SK-N-SH (cell line): ENCODE data around the gene SPEF2. TPM values are rescaled to one million over a fixed set of nuclear protein-coding genes. Genes with fewer than 3 reads are reported as not detected.

Experiments used
- CTCF ChIA-PET: fragments of 300-600, 350-600 bp; formaldehyde crosslinking; extraction: SDS; loops from one replicate; lab custom pipeline; 2021; lab: Yijun Ruan, JAX
- POLR2A ChIA-PET: fragments of 350-600 bp; sonication (Branson Sonifier 250); formaldehyde crosslinking; extraction: SDS; loops from one replicate; lab custom pipeline; 2020; ENCODE audit warnings: antibody characterized with exemption, inconsistent platforms; lab: Yijun Ruan, JAX
- DNase-seq: peaks from one replicate; pipeline ENCODE4 v3.0.0; 2012
- H2AFZ ChIP-seq: fragments of 200-600 bp; sonication (generic); 2 replicates; pipeline ENCODE4 v1.8.1; 2016; ENCODE audit warnings: antibody characterized with exemption, mild to moderate bottlenecking, low read depth
- H3F3A ChIP-seq: fragments of 200-600 bp; sonication (generic); replicated peaks from 2 replicates; pipeline ENCODE3; 2016; ENCODE audit warnings: antibody characterized with exemption, mild to moderate bottlenecking; ENCODE audit not compliant: insufficient read depth
- H3K27ac ChIP-seq, 2 experiments: fragments of 200-500 bp in 1 of 2; fragments of 200-600 bp in 1 of 2; sonication (Bioruptor generic) in 1 of 2; sonication (generic), shearing (Covaris generic) in 1 of 2; 2 replicates each; pipeline versions ENCODE4 v1.5.1 to v1.6.1; 2014 to 2016; ENCODE audit warnings: low read depth in 2 of 2, inconsistent platforms in 1 of 2, low read length in 1 of 2, mild to moderate bottlenecking in 1 of 2, mixed read lengths in 1 of 2
- H3K27me3 ChIP-seq: fragments of 200-600 bp; sonication (generic), shearing (Covaris generic); 2 replicates; pipeline ENCODE4 v1.6.1; 2016; ENCODE audit warnings: mixed run types; ENCODE audit not compliant: insufficient read depth
- H3K36me3 ChIP-seq, 2 experiments: fragments of 200-500 bp in 1 of 2; fragments of 200-600 bp in 1 of 2; sonication (Bioruptor generic) in 1 of 2; sonication (generic) in 1 of 2; replicated peaks in 1 of 2; 2 replicates each; pipeline versions ENCODE3 to v1.5.1; 2014 to 2016; ENCODE audit warnings: low read length in 1 of 2, mild to moderate bottlenecking in 1 of 2; ENCODE audit not compliant: insufficient read depth in 2 of 2, control insufficient read depth in 1 of 2
- H3K4me1 ChIP-seq, 2 experiments: fragments of 200-500 bp in 1 of 2; fragments of 200-600 bp in 1 of 2; sonication (Bioruptor generic) in 1 of 2; sonication (generic), shearing (Covaris generic) in 1 of 2; 2 replicates each; pipeline versions ENCODE4 v1.5.1 to v1.6.1; 2014 to 2016; ENCODE audit warnings: low read depth in 1 of 2, low read length in 1 of 2, mixed run types in 1 of 2; ENCODE audit not compliant: insufficient read depth in 2 of 2, control insufficient read depth in 1 of 2
- H3K4me2 ChIP-seq: fragments of 200-600 bp; sonication (generic), shearing (Covaris generic); 2 replicates; pipeline ENCODE4 v1.6.1; 2017; ENCODE audit warnings: mixed run types
- H3K4me3 ChIP-seq, 2 experiments: fragments of 200-500 bp in 1 of 2; fragments of 200-600 bp in 1 of 2; sonication (Bioruptor generic) in 1 of 2; sonication (generic), shearing (Covaris generic) in 1 of 2; 2 replicates each; pipeline versions ENCODE4 v1.5.1 to v1.8.1; 2014 to 2016; ENCODE audit warnings: low read depth in 2 of 2, inconsistent platforms in 1 of 2, low read length in 1 of 2, mild to moderate bottlenecking in 1 of 2, mixed read lengths in 1 of 2, moderate library complexity in 1 of 2
- H3K79me2 ChIP-seq: fragments of 200-600 bp; sonication (generic); 2 replicates; pipeline ENCODE4 v1.8.1; 2017; ENCODE audit warnings: mild to moderate bottlenecking; ENCODE audit not compliant: insufficient read depth
- H3K9ac ChIP-seq: fragments of 200-600 bp; sonication (generic); 2 replicates; pipeline ENCODE4 v1.6.1; 2017; ENCODE audit warnings: mixed run types
- H3K9me2 ChIP-seq: fragments of 200-600 bp; sonication (generic); 2 replicates; pipeline ENCODE4 v1.6.1; 2017; ENCODE audit warnings: mixed run types
- H3K9me3 ChIP-seq: fragments of 200-600 bp; sonication (generic); 2 replicates; pipeline ENCODE4 v1.6.1; 2017; ENCODE audit warnings: mixed run types, mild to moderate bottlenecking, moderate library complexity
- H4K20me1 ChIP-seq: fragments of 200-600 bp; sonication (generic); 2 replicates; pipeline ENCODE4 v1.6.1; 2017; ENCODE audit warnings: mild to moderate bottlenecking, mixed run types; ENCODE audit not compliant: insufficient read depth
- CTCF ChIP-seq: fragments of 200-600 bp; sonication (generic); IDR thresholded peaks from 2 replicates; pipeline ENCODE4 v1.6.1; 2017; ENCODE audit warnings: antibody characterized with exemption, mild to moderate bottlenecking, moderate library complexity
- EZH2phosphoT487 ChIP-seq: fragments of 200-600 bp; sonication (generic); IDR thresholded peaks from 2 replicates; pipeline ENCODE4 v1.6.1; 2017; ENCODE audit warnings: low read depth, mixed run types, mild to moderate bottlenecking, antibody characterized with exemption, moderate library complexity, borderline replicate concordance
- FOXJ3 ChIP-seq: sonication (generic); formaldehyde crosslinking; IDR thresholded peaks from 2 replicates; pipeline ENCODE4 v1.5.1; 2020; ENCODE audit warnings: mild to moderate bottlenecking, missing genetic modification reagents
- FOXM1 ChIP-seq: IDR thresholded peaks from 2 replicates; pipeline ENCODE4 v1.4.0; 2012; ENCODE audit warnings: low read depth, mild to moderate bottlenecking
- GABPA ChIP-seq: IDR thresholded peaks from 2 replicates; pipeline ENCODE4 v1.4.0; 2012; ENCODE audit warnings: low read depth, mild to moderate bottlenecking
- IRF3 ChIP-seq: fragments of 150-350 bp; IDR thresholded peaks from 2 replicates; pipeline ENCODE4 v1.6.1; 2016; ENCODE audit warnings: mild to moderate bottlenecking, low read depth, low read length
- JUND ChIP-seq: IDR thresholded peaks from 2 replicates; pipeline ENCODE4 v1.4.0; 2012
- MXI1 ChIP-seq: IDR thresholded peaks from 2 replicates; pipeline ENCODE4 v1.6.1; 2012; ENCODE audit warnings: mild to moderate bottlenecking, low read depth, low read length, improper control_type of control experiment
- NRF1 ChIP-seq: IDR thresholded peaks from 2 replicates; pipeline ENCODE4 v1.6.1; 2012; ENCODE audit warnings: low read depth, mild to moderate bottlenecking, low read length
- RCOR1 ChIP-seq: fragments of 150-350 bp; IDR thresholded peaks from 2 replicates; pipeline ENCODE4 v1.6.1; 2017; ENCODE audit warnings: antibody characterized with exemption, low read length
- RXRA ChIP-seq: IDR thresholded peaks from 2 replicates; pipeline ENCODE4 v1.4.0; 2012; ENCODE audit warnings: low read depth, mild to moderate bottlenecking, borderline replicate concordance
- SIN3A ChIP-seq: IDR thresholded peaks from 2 replicates; pipeline ENCODE4 v1.6.1; 2012; ENCODE audit warnings: low read depth, mild to moderate bottlenecking, low read length, moderate library complexity, borderline replicate concordance
- TAF1 ChIP-seq: IDR thresholded peaks from 2 replicates; pipeline ENCODE4 v1.6.1; 2012; ENCODE audit warnings: low read depth, mild to moderate bottlenecking, low read length, moderate library complexity, borderline replicate concordance
- TCF12 ChIP-seq: IDR thresholded peaks from 2 replicates; pipeline ENCODE4 v1.4.0; 2012
- TEAD4 ChIP-seq: IDR thresholded peaks from 2 replicates; pipeline ENCODE4 v1.4.0; 2012; ENCODE audit warnings: mild to moderate bottlenecking, borderline replicate concordance; ENCODE audit not compliant: insufficient read depth
- USF1 ChIP-seq: IDR thresholded peaks from 2 replicates; pipeline ENCODE4 v1.4.0; 2012; ENCODE audit warnings: low read depth, borderline replicate concordance
- USF2 ChIP-seq: fragments of 150-350 bp; IDR thresholded peaks from 2 replicates; pipeline ENCODE4 v1.6.1; 2017; ENCODE audit warnings: antibody characterized with exemption, low read length, low read depth, borderline replicate concordance
- WGBS: methylation state at CpG from one replicate; pipeline ENCODE4 v1.1.6; 2017; ENCODE audit warnings: low lambda C conversion rate; 5-methylcytosine and 5-hydroxymethylcytosine counted together
- polyA plus RNA-seq, 3 experiments: library from polyadenylated mRNA; depleted of rRNA; stranded (reverse); fragments of >200 nt; gene quantifications; 2 replicates each; pipeline ENCODE4 v1.2.3, GENCODE V29; 2012
- TF ChIP-seq, protein P1 (sequence below): IDR thresholded peaks from 2 replicates; pipeline ENCODE4 v1.4.0; 2012; ENCODE audit warnings: low read depth

SPEF2 gene
- polyA plus RNA-seq, 1 of the 3 experiments (the other 2 are of a cell fraction) = 1.6 TPM

GRCh38 chr5:35608881-35609779, 8.5 kb upstream of the SPEF2 start:
- Histone ChIP-seq H2AFZ (no peak overlapping the region), H3K9me2 (0 out of 2 replicates have a peak, but pooled peaks cover 4% of the 10 kb centered on the region), H3K4me1 (no peaks in the 10 kb centered on the region), H3K27me3 (no peaks in the 10 kb centered on the region), H4K20me1 (no peaks in the 10 kb centered on the region), H3K9me3 (no peaks in the 10 kb centered on the region), H3K27ac (no peak overlapping the region), H3K4me3 (no peak overlapping the region), H3K36me3 (no peaks in the 10 kb centered on the region), H3K4me2 (no peak overlapping the region), H3F3A (no peaks in the 10 kb centered on the region), H3K9ac (no peak overlapping the region)
- POLR2A ChIA-PET = no interaction called here
- DNase-seq = no peak
- 25% methylated on average over 5 of the region's 5 CpGs for WGBS
- no peak for TF ChIP-seq USF1
- TF ChIP-seq, all 33 proteins: peak for 0
- H3K79me2 ChIP-seq = no peaks in the 10 kb centered on the region
- CTCF ChIA-PET = no interaction called here

DNA sequence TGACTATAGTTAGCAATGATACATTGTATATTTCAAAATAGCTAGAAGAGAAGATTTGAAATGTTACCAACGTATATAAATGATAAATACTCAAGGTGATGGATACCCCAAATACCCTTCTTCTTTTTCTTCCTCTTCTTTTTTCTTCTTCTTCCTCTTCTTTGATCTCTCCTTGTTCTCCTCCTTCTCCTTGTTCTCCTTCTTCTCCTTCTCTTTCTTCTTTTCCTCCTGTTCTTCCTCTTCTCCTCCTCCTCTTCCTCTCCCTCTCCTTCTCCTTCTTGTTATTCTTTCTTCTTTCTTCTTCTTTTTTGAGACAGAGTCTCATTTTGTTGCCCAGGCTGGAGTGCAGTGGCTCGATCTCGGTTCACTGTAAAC, 616 bp upstream of the SPEF2 start:
- WGBS = 43% methylated on average over 3 of the region's 3 CpGs
- peak overlapping the region; percentile 81 to 90; a peak in 3 of 4 replicates for H3K4me3 ChIP-seq
- peaks cover 4% of the 10 kb centered on the region for H3F3A ChIP-seq
- CTCF ChIA-PET = interaction anchor here (0.6 to 5.2 kb wide), 9 partner anchors 10 to 314 kb away, joined by 3 to 41 read pairs (median 4); no protein-coding TSS in a partner anchor
- H3K27me3 ChIP-seq = no peaks in the 10 kb centered on the region
- H3K27ac ChIP-seq = no peak overlapping the region
- POLR2A ChIA-PET = no interaction called here
- peak overlapping the region; percentile 91 for H2AFZ ChIP-seq
- peak overlapping the region; percentile 81 for H3K4me2 ChIP-seq
- no peak overlapping the region for H3K9ac ChIP-seq
- no peak for TF ChIP-seq USF2
- TF ChIP-seq CTCF = no peak
- no peak for TF ChIP-seq FOXM1
- TF ChIP-seq RXRA = no peak
- TF ChIP-seq TEAD4 = no peak
- no peak for TF ChIP-seq RCOR1
- TF ChIP-seq NRF1 = no peak
- TF ChIP-seq EZH2phosphoT487 = no peak
- TF ChIP-seq, protein P1, sequence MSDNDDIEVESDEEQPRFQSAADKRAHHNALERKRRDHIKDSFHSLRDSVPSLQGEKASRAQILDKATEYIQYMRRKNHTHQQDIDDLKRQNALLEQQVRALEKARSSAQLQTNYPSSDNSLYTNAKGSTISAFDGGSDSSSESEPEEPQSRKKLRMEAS = no peak
- no peak for TF ChIP-seq FOXJ3
- TF ChIP-seq SIN3A = no peak
- no peak for TF ChIP-seq IRF3
- TF ChIP-seq TCF12 = no peak
- TF ChIP-seq JUND = no peak
- no peak for TF ChIP-seq MXI1
- no peak for TF ChIP-seq TAF1
- no peak for TF ChIP-seq GABPA
- 0 out of 2 replicates have a peak, but pooled peaks cover 4% of the 10 kb centered on the region for H3K9me2 ChIP-seq
- no peaks in the 10 kb centered on the region for H3K9me3 ChIP-seq
- peaks cover 0 to 7% of the 10 kb centered on the region in 2 experiments; a peak in 2 of 4 replicates for H3K4me1 ChIP-seq
- H3K36me3 ChIP-seq = no peaks in the 10 kb centered on the region
- H4K20me1 ChIP-seq = no peaks in the 10 kb centered on the region
- H3K79me2 ChIP-seq = no peaks in the 10 kb centered on the region
- no peak for DNase-seq
